Neural cell (in vitro differentiated cells): ENCODE measurements around the gene DHX29.

ENCODE experiments used
- MXI1 ChIP-seq: fragments of 450-650 bp; conservative IDR thresholded peaks from 2 replicates; pipeline ENCODE4 v1.6.1; 2014; ENCODE audit warnings: antibody characterized with exemption, mild to moderate bottlenecking; ENCODE audit not compliant: poor library complexity, severe bottlenecking
- TF ChIP-seq, protein P1 (sequence below): fragments of 450-650 bp; IDR thresholded peaks from 2 replicates; pipeline ENCODE4 v1.5.1; 2014; ENCODE audit warnings: antibody characterized with exemption, mild to moderate bottlenecking, moderate library complexity; ENCODE audit not compliant: poor library complexity, severe bottlenecking

DNA sequence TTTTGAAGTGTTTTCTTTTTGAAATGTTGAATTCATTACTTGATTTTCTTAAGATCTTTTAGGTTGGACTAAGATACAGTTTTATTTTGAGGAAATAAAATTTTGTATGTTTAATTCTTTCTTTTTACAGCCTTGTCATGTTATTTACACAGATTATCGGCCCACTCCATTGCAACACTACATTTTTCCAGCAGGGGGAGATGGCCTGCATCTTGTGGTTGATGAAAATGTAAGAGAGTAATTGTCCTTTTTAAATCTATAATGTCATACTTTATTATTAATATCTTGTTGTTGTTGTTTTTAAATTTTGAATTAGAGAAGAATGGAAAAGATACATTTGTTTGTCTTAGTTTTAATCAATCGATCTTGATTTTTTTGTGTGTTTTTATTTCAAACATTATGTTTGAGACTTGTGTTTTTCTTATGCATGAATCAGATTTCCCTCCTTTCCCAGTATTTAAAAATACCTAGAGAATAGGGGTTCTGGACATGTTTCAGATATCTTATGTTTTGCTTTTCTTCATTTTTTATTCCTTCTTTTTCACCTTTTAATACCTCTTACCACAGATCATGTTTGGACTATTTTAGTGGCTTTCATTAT, 37.0 kb upstream of the DHX29 start:
- TF ChIP-seq, protein P1, sequence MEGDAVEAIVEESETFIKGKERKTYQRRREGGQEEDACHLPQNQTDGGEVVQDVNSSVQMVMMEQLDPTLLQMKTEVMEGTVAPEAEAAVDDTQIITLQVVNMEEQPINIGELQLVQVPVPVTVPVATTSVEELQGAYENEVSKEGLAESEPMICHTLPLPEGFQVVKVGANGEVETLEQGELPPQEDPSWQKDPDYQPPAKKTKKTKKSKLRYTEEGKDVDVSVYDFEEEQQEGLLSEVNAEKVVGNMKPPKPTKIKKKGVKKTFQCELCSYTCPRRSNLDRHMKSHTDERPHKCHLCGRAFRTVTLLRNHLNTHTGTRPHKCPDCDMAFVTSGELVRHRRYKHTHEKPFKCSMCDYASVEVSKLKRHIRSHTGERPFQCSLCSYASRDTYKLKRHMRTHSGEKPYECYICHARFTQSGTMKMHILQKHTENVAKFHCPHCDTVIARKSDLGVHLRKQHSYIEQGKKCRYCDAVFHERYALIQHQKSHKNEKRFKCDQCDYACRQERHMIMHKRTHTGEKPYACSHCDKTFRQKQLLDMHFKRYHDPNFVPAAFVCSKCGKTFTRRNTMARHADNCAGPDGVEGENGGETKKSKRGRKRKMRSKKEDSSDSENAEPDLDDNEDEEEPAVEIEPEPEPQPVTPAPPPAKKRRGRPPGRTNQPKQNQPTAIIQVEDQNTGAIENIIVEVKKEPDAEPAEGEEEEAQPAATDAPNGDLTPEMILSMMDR = peak; percentile 76
- TF ChIP-seq MXI1 = no peak
